HG02885 (cell line): Measurements from ENCODE around the gene ITPR1.
"Not testable (repeated sequence)": the region's sequence is repeated elsewhere in the genome, so short reads cannot be mapped to it uniquely, and the experiment has no call there.

Source experiments
- ATAC-seq: cut with Tn5 transposase; IDR thresholded peaks from one replicate; pipeline ENCODE4 v1.9.1; 2021; ENCODE audit warnings: mild to moderate bottlenecking; ENCODE audit not compliant: unreplicated experiment, poor library complexity

Gene ITPR1

DNA sequence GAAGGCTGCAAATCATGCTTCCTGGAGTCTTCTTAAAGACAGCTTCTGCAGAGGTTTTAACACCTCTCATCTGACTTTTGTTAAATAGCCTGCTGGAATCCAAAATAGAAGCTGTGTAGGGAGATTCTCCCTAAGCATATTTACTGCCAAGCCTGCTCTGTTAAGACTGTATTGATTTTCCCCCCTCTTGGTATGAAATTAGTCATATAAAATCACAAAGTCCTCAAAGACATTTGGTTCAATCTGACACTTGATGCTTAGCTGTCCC lies 94.6 kb downstream of the ITPR1 start:
- no peak for ATAC-seq

DNA sequence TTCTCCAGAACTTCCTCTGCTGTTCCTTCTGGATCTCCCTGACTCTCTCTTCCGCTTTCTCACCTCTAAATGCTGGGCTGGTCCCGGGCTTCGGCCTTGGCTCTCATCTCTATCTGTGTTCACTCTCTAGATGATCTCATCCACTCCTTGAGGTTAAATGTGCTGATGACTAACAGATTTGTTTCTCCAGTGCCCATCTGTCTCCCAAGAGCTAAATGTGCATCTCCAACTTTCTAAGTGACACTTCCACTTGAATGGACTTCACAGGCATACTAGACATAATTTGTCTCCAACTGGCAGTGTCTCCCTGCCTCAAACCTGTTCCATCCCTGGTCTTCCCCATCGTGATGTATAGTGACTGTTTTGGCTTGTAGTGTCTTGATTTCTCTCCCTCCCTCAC lies 95.3 kb downstream of the ITPR1 start:
- ATAC-seq, result no peak

GRCh38 chr3:4589475-4590097 lies 96.4 kb downstream of the ITPR1 start:
- ATAC-seq, result no peak

GRCh38 chr3:4590849-4591248 lies 97.7 kb downstream of the ITPR1 start:
- ATAC-seq, result not testable (repeated sequence)

DNA sequence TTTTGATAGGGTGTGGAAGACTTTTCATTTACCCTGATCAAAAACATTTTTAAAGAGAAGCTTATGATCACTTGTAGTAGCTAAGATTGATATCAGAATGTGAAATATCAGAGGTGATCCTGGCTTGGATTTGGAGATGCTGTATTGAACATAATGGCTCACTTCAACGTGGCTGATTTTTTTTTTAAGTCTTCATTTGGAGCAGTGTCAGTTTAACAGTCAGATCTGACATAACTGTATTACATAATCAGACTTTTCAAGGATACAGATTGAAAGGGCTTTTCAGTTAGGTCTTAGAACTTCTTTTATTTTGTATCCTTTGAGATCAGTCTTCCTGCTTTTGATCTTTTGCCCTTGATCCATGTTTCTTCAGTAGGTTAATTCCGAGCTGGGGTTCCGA lies 98.5 kb downstream of the ITPR1 start:
- ATAC-seq, result no peak

- ATAC-seq, result no peak
These were observed 99.9 kb downstream of the ITPR1 start for GRCh38 chr3:4593014-4593413.

DNA sequence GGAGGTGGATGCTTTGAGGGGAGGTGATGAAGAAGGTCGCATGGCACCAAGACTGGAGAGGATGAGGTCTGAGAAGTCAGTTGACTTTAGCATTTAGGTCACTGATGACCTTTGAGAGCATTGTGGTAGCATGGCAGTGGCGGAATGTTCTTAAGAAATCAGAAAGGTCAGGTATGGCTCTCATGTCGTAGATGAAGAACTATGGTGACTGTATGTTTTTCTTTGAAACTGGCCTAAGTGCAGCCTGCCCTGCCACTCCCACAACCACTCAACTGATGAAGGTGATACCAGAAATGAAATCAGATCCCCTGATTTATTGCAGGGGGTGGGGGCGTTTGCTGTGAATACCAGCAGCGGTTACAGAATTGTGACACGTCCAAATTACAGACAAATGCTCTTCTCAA lies 102.6 kb downstream of the ITPR1 start:
- no peak for ATAC-seq

GRCh38 chr3:4596612-4597011 lies 103.5 kb downstream of the ITPR1 start:
- no peak for ATAC-seq

- no peak for ATAC-seq
These were observed 104.2 kb downstream of the ITPR1 start for GRCh38 chr3:4597208-4597985.

DNA sequence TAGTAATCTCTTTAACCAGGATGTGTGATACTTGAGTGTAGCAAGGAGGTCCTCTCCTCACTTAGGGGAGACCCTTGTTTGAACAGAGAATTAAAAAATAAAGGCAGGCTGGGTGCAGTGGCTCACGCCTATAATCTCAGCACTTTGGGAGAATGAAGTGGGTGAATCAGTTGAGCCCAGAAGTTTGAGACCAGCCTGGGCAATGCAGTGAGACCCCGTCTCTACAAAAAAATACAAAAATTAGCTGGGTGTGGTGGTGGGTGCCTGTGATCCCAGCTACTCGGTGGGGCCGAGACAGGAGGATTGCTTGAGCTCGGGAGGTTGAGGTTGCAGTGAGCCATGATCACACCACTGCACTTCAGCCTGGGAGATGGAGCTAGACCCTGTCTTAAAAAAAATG lies 105.1 kb downstream of the ITPR1 start:
- ATAC-seq, result not testable (repeated sequence)

- no peak for ATAC-seq
These were observed 106.5 kb downstream of the ITPR1 start for GRCh38 chr3:4599612-4600011.

GRCh38 chr3:4600493-4600892 lies 107.3 kb downstream of the ITPR1 start:
- ATAC-seq, result no peak

DNA sequence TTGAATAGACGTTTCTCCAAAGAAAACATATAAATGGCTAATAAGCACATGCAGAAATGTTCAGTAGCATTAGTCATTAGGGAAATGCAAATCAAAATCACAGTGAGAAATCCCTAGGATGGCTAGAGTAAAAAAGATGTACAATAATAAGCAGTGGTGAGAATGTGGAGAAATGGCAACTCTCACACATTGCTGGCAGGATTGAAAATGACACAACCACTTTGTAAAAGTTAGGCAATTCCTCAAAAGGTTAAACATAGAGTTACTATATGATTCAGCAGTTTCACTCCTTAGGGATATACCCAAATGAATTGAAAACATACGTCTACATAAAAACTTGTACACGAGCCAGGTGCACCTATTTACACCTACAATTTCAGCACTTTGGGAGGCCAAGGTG lies 108.7 kb downstream of the ITPR1 start:
- ATAC-seq, result no peak

DNA sequence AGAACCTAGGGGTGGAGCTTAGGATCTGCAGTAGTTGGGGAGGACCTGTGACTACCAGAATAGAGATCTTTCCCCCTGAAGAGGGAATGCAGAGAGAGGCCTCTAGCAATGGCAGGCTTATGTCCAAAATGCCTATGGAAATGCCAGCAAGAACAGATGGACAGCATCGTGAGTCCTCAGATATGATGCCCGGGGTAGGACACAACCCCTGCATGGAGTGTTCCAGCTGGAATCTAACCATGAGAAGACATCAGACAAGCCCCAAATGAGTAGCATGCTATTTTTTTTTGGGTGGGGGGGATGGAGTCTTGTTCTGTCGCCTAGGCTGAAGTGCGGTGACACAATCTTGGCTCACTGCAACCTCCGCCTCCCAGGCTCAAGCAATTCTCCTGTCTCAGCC lies 111.5 kb downstream of the ITPR1 start:
- no peak for ATAC-seq

DNA sequence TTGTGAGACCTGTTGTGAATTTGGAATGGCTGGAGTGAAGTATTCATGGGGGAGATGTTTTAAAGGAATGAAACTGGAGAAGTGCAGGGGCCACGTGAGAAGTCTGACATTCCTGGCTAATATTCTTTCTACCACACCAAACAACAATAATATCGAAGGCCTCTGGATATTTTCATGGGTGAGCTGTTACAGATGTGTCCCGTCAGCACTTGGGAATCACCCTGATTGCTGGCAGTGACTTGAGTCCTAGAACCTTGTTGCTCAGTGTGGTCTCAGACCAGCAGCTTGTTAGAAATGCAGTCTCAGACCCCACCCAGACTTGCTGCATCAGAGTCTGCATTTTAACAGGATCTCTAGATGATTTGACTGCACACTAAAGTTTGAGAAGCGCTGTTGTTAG lies 113.8 kb downstream of the ITPR1 start:
- no peak for ATAC-seq

GRCh38 chr3:4613366-4613765 lies 120.2 kb downstream of the ITPR1 start:
- no peak for ATAC-seq

- ATAC-seq, result no peak
These were observed 120.9 kb downstream of the ITPR1 start for GRCh38 chr3:4614070-4614469.

GRCh38 chr3:4614927-4615326 lies 121.8 kb downstream of the ITPR1 start:
- ATAC-seq, result no peak

DNA sequence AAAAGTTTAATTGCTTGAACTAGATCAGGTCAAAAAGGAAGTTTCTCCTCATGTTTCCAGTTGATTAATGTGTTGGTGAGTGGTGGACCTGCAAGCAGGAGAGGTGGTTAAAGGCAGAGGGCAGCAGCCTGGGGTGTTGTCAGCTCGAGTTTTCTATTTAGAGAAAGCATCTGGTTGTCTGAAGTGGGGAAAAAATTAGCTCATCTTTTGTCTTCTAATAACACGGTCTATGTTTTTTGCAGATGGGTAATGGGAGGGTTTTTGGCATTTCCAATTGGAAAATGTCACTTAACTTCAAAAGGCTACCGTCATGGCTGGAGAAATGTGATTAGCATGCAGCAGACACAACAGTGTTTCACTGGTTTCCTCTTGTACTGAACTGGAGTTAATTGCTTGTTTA lies 122.6 kb downstream of the ITPR1 start:
- no peak for ATAC-seq

GRCh38 chr3:4623421-4623999 lies 130.4 kb downstream of the ITPR1 start:
- ATAC-seq, result no peak

GRCh38 chr3:4627651-4628375 lies 134.7 kb downstream of the ITPR1 start:
- no peak for ATAC-seq
